IMR-90 (cell line): ENCODE measurements around the gene MAGEB17.
"Not testable (repeated sequence)": the region's sequence is repeated elsewhere in the genome, so short reads cannot be mapped to it uniquely, and the experiment has no call there.

Source experiments
- CHD1 ChIP-seq: IDR thresholded peaks from 2 replicates; pipeline ENCODE4 v1.6.1; 2012; ENCODE audit warnings: low read depth, low read length, improper control_type of control experiment
- MAZ ChIP-seq: IDR thresholded peaks from 2 replicates; pipeline ENCODE4 v1.6.1; 2012; ENCODE audit warnings: low read depth, mild to moderate bottlenecking, low read length, improper control_type of control experiment, moderate library complexity, borderline replicate concordance
- MXI1 ChIP-seq: IDR thresholded peaks from 2 replicates; pipeline ENCODE4 v1.6.1; 2012; ENCODE audit warnings: low read depth, mild to moderate bottlenecking, low read length, moderate library complexity, borderline replicate concordance
- POLR2A ChIP-seq: IDR thresholded peaks from 2 replicates; pipeline ENCODE4 v1.6.1; 2012; ENCODE audit warnings: mild to moderate bottlenecking, low read depth, low read length
- RAD21 ChIP-seq: IDR thresholded peaks from 2 replicates; pipeline ENCODE4 v1.6.1; 2012; ENCODE audit warnings: low read length, improper control_type of control experiment
- RFX5 ChIP-seq: IDR thresholded peaks from 2 replicates; pipeline ENCODE4 v1.8.0; 2012; ENCODE audit warnings: low read depth, mild to moderate bottlenecking, low read length, moderate library complexity
- SMC3 ChIP-seq: fragments of 150-350 bp; IDR thresholded peaks from 2 replicates; pipeline ENCODE4 v1.6.1; 2016; ENCODE audit warnings: low read depth, mild to moderate bottlenecking, antibody characterized with exemption, low read length, moderate library complexity
- TF ChIP-seq, protein P1 (sequence below): conservative IDR thresholded peaks from 2 replicates; pipeline ENCODE4 v1.5.1; 2012; ENCODE audit warnings: mild to moderate bottlenecking, low read depth, low read length, improper control_type of control experiment

DNA sequence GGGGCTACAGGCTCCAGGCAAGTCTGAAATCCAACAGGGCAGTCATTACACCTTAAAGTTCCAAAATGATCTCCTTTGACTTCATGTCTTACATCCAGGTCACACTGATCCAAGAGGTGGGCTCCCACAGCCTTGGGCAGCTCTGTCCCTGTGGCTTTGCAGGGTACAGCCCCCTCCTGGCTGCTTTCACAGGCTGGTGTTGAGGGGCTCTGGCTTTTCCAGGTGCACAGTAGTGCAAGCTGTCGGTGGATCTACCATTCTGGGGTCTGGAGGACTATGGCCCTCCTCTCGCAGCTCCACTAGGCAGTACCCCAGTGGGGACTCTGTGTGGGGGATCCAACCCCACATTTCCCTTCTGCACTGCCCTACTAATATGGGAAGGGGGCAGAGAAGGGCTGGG, 6.1 kb upstream of the MAGEB17 start:
- TF ChIP-seq SMC3, POLR2A, MXI1, RFX5, CHD1, MAZ, RAD21: not testable (repeated sequence)
- TF ChIP-seq, protein P1, sequence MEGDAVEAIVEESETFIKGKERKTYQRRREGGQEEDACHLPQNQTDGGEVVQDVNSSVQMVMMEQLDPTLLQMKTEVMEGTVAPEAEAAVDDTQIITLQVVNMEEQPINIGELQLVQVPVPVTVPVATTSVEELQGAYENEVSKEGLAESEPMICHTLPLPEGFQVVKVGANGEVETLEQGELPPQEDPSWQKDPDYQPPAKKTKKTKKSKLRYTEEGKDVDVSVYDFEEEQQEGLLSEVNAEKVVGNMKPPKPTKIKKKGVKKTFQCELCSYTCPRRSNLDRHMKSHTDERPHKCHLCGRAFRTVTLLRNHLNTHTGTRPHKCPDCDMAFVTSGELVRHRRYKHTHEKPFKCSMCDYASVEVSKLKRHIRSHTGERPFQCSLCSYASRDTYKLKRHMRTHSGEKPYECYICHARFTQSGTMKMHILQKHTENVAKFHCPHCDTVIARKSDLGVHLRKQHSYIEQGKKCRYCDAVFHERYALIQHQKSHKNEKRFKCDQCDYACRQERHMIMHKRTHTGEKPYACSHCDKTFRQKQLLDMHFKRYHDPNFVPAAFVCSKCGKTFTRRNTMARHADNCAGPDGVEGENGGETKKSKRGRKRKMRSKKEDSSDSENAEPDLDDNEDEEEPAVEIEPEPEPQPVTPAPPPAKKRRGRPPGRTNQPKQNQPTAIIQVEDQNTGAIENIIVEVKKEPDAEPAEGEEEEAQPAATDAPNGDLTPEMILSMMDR, result not testable (repeated sequence)
